SU-DHL-6 (cell line): ENCODE measurements around the gene FN1.

Source experiments
- EZH2phosphoT487 ChIP-seq: fragments of 200-600 bp; sonication (generic), shearing (Covaris generic); conservative IDR thresholded peaks from 2 replicates; pipeline ENCODE4 v1.6.1; 2018; ENCODE audit warnings: mild to moderate bottlenecking, antibody characterized with exemption, low read length, moderate library complexity, mixed read lengths
- TF ChIP-seq, protein P1 (sequence below): fragments of 200-600 bp; sonication (generic); IDR thresholded peaks from one replicate; pipeline ENCODE4 v1.5.1; 2017; ENCODE audit warnings: antibody characterized with exemption, mild to moderate bottlenecking, low read length, moderate library complexity; ENCODE audit not compliant: insufficient read depth, poor library complexity, severe bottlenecking

GRCh38 chr2:215432759-215433594, 2.9 kb downstream of the FN1 start:
- TF ChIP-seq, protein P1, sequence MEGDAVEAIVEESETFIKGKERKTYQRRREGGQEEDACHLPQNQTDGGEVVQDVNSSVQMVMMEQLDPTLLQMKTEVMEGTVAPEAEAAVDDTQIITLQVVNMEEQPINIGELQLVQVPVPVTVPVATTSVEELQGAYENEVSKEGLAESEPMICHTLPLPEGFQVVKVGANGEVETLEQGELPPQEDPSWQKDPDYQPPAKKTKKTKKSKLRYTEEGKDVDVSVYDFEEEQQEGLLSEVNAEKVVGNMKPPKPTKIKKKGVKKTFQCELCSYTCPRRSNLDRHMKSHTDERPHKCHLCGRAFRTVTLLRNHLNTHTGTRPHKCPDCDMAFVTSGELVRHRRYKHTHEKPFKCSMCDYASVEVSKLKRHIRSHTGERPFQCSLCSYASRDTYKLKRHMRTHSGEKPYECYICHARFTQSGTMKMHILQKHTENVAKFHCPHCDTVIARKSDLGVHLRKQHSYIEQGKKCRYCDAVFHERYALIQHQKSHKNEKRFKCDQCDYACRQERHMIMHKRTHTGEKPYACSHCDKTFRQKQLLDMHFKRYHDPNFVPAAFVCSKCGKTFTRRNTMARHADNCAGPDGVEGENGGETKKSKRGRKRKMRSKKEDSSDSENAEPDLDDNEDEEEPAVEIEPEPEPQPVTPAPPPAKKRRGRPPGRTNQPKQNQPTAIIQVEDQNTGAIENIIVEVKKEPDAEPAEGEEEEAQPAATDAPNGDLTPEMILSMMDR: no peak
- TF ChIP-seq EZH2phosphoT487: no peak
